Activated CD4-positive, alpha-beta memory T cell treated with anti-CD3 and anti-CD28 coated beads, Interleukin-2, amount 10 ng/mL, durations not matched to agents 7 days and 5 days (primary cell): Measurements from ENCODE around the gene CACNB2. TPM values are rescaled to one million over a fixed set of nuclear protein-coding genes. Genes with fewer than 3 reads are reported as not detected.
"Not testable (repeated sequence)": the region's sequence is repeated elsewhere in the genome, so short reads cannot be mapped to it uniquely, and the experiment has no call there.

Experiments used
- CTCF ChIA-PET: fragments of 350-600 bp; sonication (Branson Sonifier 250); formaldehyde crosslinking; loops from one replicate; lab custom pipeline; 2021; ENCODE audit warnings: antibody characterized with exemption, inconsistent platforms; lab: Charles Lee
- POLR2A ChIA-PET: fragments of 350-600 bp; sonication (Branson Sonifier 250); formaldehyde crosslinking; loops from one replicate; lab custom pipeline; 2021; ENCODE audit warnings: antibody characterized with exemption; lab: Charles Lee
- DNase-seq: peaks from one replicate; pipeline ENCODE4 v3.0.0-alpha.2; 2020
- H3K27ac Mint-ChIP-seq: one replicate; pipeline ENCODE4 v1.8.0; 2021; ENCODE audit warnings: mild to moderate bottlenecking, mixed read lengths
- H3K27me3 Mint-ChIP-seq: one replicate; pipeline ENCODE4 v1.8.0; 2021; ENCODE audit warnings: mixed read lengths
- H3K36me3 Mint-ChIP-seq: one replicate; pipeline ENCODE4 v1.8.0; 2021; ENCODE audit warnings: low read depth, mixed read lengths
- H3K4me1 Mint-ChIP-seq: one replicate; pipeline ENCODE4 v1.8.0; 2021; ENCODE audit warnings: mixed read lengths
- H3K4me3 Mint-ChIP-seq: one replicate; pipeline ENCODE4 v1.8.0; 2021; ENCODE audit warnings: mild to moderate bottlenecking, mixed read lengths
- H3K9me3 Mint-ChIP-seq: one replicate; pipeline ENCODE4 v1.8.0; 2021; ENCODE audit warnings: mixed read lengths
- total RNA-seq, 2 experiments: library from RNA; stranded (reverse); gene quantifications; one replicate each; pipeline ENCODE4 v1.2.3, GENCODE V29; 2021

The CACNB2 gene
- total RNA-seq, 2 experiments from 2014 or later: not detected

GRCh38 chr10:18571076-18571475 is 430.9 kb downstream of the CACNB2 start:
- POLR2A ChIA-PET: no interaction called here
- no peak overlapping the region for H3K4me3 Mint-ChIP-seq
- DNase-seq: no peak
- CTCF ChIA-PET: no interaction called here
- H3K27ac Mint-ChIP-seq: no peak overlapping the region
- H3K36me3 Mint-ChIP-seq: peaks cover 15% of the 10 kb centered on the region
- H3K4me1 Mint-ChIP-seq: no peaks in the 10 kb centered on the region
- H3K27me3 Mint-ChIP-seq: no peaks in the 10 kb centered on the region
- peaks cover 1% of the 10 kb centered on the region for H3K9me3 Mint-ChIP-seq

GRCh38 chr10:18571780-18572179 is 431.6 kb downstream of the CACNB2 start:
- H3K9me3 Mint-ChIP-seq: peaks cover 5% of the 10 kb centered on the region
- no peak for DNase-seq
- no peak overlapping the region for H3K27ac Mint-ChIP-seq
- ChIA-PET CTCF (no interaction called here), POLR2A (no interaction called here)
- H3K27me3 Mint-ChIP-seq: no peaks in the 10 kb centered on the region
- H3K4me3 Mint-ChIP-seq: no peak overlapping the region
- no peaks in the 10 kb centered on the region for H3K4me1 Mint-ChIP-seq
- H3K36me3 Mint-ChIP-seq: peaks cover 22% of the 10 kb centered on the region

GRCh38 chr10:18572959-18573561 is 432.8 kb downstream of the CACNB2 start:
- Mint-ChIP-seq H3K27me3 (no peaks in the 10 kb centered on the region), H3K36me3 (peaks cover 32% of the 10 kb centered on the region), H3K27ac (no peak overlapping the region), H3K4me3 (no peak overlapping the region), H3K9me3 (peaks cover 14% of the 10 kb centered on the region), H3K4me1 (no peaks in the 10 kb centered on the region)
- DNase-seq: no peak
- ChIA-PET POLR2A (no interaction called here), CTCF (no interaction called here)

DNA sequence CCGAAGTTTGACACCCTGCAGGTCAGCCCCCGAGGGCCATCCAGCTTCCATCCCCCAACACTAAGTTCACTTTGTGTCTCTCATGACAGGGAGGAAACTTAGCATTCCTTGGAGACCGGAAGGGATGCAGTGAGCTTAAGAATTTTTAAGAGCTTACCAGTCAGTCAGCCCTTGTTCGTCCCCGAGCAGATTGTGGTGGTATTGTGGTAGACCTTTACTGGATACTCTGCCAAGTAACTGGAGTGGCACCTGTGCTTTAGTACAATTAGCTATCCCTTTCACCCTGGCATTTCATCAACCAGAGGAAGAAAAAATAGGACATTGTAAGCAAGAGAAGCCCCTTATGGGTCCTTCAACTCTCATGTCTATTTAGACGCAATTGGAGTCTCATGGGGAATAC is 436.4 kb downstream of the CACNB2 start:
- POLR2A ChIA-PET: no interaction called here
- no peak overlapping the region for H3K27ac Mint-ChIP-seq
- H3K36me3 Mint-ChIP-seq: peaks cover 63% of the 10 kb centered on the region

DNA sequence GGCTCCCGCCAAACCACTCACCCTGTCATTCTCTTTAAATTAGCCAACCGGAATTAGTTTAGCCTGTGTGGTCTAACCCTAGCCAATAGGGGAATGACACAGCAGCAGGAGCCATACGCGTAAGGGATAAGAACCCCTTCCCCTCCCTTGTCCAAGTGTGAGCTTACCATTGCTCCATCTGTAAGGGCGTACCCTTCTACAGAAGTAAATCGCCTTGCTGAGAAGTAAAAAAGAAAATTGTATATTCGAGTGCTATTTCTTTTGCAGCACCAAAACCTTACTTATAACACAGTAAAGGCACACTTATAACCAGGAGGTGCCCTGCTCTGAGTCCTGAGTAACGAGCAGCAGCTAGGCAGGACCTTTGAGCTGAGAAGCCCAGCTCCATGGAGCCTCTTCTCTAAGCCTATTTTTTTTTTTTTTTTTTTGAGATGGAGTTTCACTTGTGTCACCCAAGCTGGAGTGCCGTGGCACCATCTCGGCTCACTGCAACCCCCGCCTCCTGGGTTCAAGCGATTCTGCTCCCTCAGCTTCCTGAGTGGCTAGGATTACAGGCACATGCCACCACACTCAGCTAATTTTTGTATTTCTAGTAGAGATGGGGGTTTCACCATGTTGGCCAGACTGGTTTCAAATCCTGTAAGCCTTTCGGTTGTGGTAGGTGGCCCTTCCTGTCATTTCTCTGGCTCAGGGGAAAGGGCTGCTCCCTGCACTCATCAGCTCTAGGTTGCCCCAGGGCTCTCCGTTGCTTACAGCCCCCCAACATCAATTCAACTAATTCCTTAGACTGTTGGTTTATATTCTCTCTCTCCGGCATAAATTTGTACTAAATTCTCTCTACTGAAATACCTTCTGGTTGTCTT is 437.8 kb downstream of the CACNB2 start:
- CTCF ChIA-PET: interaction anchor here (0.7 kb wide), 1 partner anchor 864 kb away, joined by 4 read pairs; no protein-coding TSS in a partner anchor
- Mint-ChIP-seq H3K4me1 (peaks cover 21% of the 10 kb centered on the region), H3K27ac (no peak overlapping the region), H3K36me3 (peaks cover 75% of the 10 kb centered on the region), H3K27me3 (no peaks in the 10 kb centered on the region), H3K4me3 (no peak overlapping the region), H3K9me3 (peaks cover 24% of the 10 kb centered on the region)
- DNase-seq: no peak
- POLR2A ChIA-PET: no interaction called here

More for the DNA sequence above, 436.4 kb downstream of the CACNB2 start:
- peaks cover 6% of the 10 kb centered on the region for H3K4me1 Mint-ChIP-seq
- DNase-seq: no peak
- no peaks in the 10 kb centered on the region for H3K27me3 Mint-ChIP-seq
- CTCF ChIA-PET: no interaction called here
- H3K9me3 Mint-ChIP-seq: peaks cover 24% of the 10 kb centered on the region
- no peak overlapping the region for H3K4me3 Mint-ChIP-seq

- Mint-ChIP-seq H3K4me1 (peaks cover 31% of the 10 kb centered on the region), H3K4me3 (no peak overlapping the region), H3K36me3 (peaks cover 86% of the 10 kb centered on the region), H3K27me3 (no peaks in the 10 kb centered on the region), H3K27ac (peak overlapping the region; percentile 57), H3K9me3 (peaks cover 10% of the 10 kb centered on the region)
- peak; percentile 55 for DNase-seq
- ChIA-PET POLR2A (no interaction called here), CTCF (interaction anchor here (0.6 kb wide), 1 partner anchor 47 kb away, joined by 3 read pairs; no protein-coding TSS in a partner anchor)
These were observed 442.6 kb downstream of the CACNB2 start for GRCh38 chr10:18582803-18583202.

GRCh38 chr10:18583575-18584270 is 443.5 kb downstream of the CACNB2 start:
- Mint-ChIP-seq H3K27me3 (no peaks in the 10 kb centered on the region), H3K27ac (no peak overlapping the region), H3K4me3 (no peak overlapping the region), H3K4me1 (peaks cover 27% of the 10 kb centered on the region), H3K36me3 (peaks cover 86% of the 10 kb centered on the region), H3K9me3 (peaks cover 5% of the 10 kb centered on the region)
- ChIA-PET POLR2A (no interaction called here), CTCF (no interaction called here)
- DNase-seq: no peak

DNA sequence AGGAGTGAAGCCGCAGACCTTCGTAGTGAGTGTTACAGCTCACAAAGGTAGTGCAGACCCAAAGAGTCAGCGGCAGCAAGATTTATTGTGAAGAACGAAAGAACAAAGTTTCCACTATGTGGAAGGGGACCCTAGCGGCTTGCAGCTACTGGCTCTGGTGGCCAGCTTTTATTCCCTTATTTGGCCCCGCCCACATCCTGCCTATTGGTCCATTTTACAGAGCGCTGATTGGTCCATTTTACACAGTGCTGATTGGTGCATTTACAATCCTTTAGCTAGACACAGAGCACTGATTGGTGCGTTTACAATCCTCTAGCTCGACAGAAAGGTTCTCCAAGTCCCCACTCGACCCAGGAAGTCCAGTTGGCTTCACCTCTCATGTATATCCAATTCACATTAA is 446.4 kb downstream of the CACNB2 start:
- H3K27me3 Mint-ChIP-seq, DNase-seq, POLR2A ChIA-PET, H3K4me3 Mint-ChIP-seq, H3K27ac Mint-ChIP-seq, H3K9me3 Mint-ChIP-seq, CTCF ChIA-PET: not testable (repeated sequence)
- peaks cover 24% of the 10 kb centered on the region for H3K4me1 Mint-ChIP-seq
- peaks cover 88% of the 10 kb centered on the region for H3K36me3 Mint-ChIP-seq

GRCh38 chr10:18591141-18591540 is 450.9 kb downstream of the CACNB2 start:
- H3K27me3 Mint-ChIP-seq, POLR2A ChIA-PET, H3K9me3 Mint-ChIP-seq, H3K4me3 Mint-ChIP-seq, CTCF ChIA-PET, H3K27ac Mint-ChIP-seq, H3K4me1 Mint-ChIP-seq, DNase-seq: not testable (repeated sequence)
- peaks cover 80% of the 10 kb centered on the region for H3K36me3 Mint-ChIP-seq

Other genes with a start within 250 kb of the CACNB2 start
- gene SLC39A12, start 188.5 kb upstream of the CACNB2 start, total RNA-seq: not detected